GM19099 (cell line): ENCODE data around the gene TRIM6.
A peak's percentile ranks its signal among the peaks of the same experiment; 100 is the strongest.

Experiments
- POLR2A ChIP-seq: IDR thresholded peaks from 3 replicates; pipeline ENCODE4 v1.6.1; 2011; ENCODE audit warnings: low read depth; ENCODE audit not compliant: insufficient read length; ENCODE audit errors: extremely low read depth

The TRIM6 gene, protein sequence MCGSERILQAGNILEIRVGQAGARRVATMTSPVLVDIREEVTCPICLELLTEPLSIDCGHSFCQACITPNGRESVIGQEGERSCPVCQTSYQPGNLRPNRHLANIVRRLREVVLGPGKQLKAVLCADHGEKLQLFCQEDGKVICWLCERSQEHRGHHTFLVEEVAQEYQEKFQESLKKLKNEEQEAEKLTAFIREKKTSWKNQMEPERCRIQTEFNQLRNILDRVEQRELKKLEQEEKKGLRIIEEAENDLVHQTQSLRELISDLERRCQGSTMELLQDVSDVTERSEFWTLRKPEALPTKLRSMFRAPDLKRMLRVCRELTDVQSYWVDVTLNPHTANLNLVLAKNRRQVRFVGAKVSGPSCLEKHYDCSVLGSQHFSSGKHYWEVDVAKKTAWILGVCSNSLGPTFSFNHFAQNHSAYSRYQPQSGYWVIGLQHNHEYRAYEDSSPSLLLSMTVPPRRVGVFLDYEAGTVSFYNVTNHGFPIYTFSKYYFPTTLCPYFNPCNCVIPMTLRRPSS

DNA sequence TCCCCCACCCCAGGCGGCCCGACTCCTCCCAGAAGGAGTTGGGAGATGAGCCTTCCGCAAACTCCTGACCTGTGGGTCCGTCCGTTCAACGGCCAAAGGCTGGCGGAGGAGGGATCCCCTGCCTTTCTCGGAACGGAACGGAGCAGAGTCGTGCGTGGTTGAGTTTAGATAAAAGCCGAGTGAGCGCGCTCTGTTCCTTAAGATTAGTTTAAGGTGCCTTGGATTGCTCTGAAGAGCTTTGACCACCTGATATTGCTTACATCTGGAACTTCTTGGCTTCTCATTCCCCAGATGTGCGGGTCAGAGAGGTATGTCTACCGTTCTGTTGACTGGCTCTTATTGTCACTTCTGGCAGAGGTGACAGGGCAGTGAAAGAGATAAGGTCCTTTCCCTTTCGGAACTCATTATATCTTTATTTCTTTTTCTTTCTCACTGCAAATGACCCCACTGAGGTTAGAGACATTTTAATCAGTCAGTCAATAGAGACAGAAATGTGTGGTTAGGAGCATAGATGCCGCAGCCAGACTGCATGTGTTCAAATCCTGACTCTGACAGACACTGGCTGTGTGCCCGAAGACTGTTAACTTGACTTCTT is at the start of gene TRIM6:
TRIM6 (plus strand) TSS at position 31 of the 595 bp plus-strand sequence; CDS start at position 292, 261 bp downstream.
- TF ChIP-seq POLR2A = peak; percentile 32

DNA sequence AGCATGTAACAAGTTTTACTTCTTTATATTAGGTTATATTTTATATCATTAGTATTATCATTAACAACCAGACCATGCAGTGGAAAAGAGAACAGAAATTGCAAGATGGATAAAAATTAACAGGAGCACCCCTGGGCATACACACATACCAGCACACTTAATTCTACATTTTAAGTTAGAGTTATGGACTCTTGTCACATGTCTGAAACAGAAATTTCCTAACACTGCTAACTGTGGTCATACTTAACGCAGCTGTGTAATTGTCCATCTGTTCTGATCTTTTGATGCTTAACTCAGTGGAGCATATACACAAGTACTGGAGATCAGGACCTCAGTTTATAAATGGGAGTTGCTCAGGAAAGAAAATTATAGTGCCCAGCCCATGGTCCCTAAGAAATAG is 48.5 kb upstream of the TRIM6 start:
- no peak for TF ChIP-seq POLR2A

DNA sequence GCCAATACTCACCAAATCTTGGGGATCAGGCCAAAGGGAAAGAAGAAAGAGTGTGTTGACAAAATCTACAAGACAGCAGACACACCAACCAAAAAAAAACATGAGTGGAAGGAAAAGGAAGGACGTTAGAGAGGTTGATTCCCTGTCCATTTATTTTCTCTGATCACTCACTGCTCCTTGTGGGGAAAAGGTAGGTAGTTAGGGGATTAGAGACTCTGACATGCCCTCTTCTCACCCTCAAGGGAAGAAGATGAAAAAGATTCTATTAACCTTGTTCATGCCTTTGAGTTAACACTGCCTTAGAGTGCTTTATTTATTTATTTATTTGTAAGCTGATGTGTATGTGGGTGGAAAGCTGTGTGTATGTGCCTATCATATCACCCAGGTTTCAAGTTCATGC is 48.0 kb upstream of the TRIM6 start, which contains the start of gene OR52H1:
OR52H1 (minus strand) TSS at position 101 of the 400 bp plus-strand sequence. CDS start 3,035 bp downstream, outside the sequence.
- TF ChIP-seq POLR2A = no peak

DNA sequence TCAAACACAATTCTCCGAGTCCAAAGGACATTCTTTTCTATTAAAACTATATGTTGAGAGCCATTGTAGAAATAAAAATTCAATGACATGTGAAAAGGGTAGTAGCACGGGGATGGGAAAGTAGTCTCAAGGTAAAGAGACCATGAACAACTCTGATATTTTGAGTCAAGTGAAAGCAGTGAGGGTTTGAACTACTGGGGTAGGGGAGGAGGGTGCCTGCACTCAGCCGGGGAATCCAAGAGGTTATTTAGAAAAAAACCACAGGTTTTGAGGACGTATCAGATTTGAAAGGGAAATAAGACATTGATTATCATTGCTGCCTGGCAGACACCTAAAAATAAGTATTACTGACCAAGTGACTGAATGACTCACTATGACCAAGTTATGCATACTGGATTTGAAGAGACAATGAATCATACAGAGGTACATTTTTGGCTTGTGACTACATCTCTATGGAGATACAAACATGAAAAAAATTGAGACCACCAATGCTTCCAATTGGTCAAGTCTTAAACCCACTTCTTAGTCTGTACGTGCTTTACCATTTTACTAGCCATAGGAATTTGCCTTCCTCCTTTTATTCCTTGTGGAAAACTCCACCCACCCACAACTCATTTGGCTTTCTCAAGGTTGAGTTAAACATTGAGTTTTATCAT is 45.9 kb upstream of the TRIM6 start:
- no peak for TF ChIP-seq POLR2A

DNA sequence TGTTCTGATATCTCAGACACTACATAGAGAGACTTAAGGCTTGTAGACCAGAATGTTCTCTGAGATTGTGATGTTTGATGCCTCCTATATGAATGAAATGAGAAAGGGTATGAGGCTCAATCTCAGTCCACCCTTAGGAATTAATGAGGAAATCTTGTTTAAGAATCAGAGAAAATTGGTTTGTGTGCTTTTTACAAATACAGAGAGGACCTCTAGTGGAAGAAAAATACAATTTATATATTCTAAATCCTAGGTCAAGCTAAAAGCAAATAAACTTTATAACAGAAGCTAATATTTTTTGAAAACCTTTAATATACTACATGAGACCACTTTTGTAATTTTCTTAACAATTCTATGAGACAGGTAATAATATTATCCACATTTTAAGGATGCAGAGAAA is 43.1 kb upstream of the TRIM6 start:
- no peak for TF ChIP-seq POLR2A

DNA sequence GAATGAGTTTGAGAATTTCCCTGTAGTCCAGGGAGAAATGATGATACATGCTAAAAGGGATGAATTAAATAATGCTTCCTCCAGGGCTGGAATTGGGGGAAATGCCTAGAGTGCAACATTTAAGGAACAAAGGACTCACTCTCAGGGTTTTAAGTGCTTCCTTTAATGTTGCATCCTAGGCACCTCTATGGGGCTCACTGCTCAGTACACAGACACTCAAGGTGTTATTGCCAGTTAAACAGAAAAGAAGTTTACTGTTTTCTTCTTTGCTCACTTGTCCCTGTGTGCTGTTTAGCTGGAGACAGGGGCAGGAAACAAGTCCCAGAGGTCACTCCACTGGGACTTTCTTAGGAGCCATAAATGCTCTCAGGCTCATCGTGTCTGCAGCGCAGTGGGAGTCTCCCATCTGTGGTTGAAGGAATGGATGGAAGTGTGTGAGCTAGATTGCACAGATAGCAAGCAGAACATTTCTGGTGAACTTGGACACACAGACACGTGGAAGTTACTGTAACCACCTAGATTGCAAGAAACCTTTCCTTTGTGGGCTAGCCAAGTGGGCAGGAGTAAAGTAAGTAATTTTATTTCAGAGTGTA is 39.7 kb upstream of the TRIM6 start:
- TF ChIP-seq POLR2A = no peak

DNA sequence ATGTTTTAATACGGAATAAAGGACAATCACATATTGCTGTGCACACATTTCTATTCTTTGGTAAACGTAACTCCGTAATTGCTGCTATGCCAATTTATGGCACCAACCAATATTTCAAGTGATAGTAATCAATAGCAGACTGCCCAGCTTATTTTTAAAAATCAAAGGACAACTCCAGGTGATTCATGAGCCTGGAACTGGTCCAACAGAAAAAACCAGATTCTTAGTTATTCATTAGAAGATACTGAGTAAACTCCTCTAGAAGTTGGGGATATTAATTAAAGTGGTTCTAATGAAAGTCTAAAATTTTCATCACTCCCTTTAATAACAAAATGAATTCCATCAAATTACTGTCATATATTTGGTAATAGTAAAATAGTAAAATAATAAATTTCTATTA is 38.7 kb upstream of the TRIM6 start:
- no peak for TF ChIP-seq POLR2A

DNA sequence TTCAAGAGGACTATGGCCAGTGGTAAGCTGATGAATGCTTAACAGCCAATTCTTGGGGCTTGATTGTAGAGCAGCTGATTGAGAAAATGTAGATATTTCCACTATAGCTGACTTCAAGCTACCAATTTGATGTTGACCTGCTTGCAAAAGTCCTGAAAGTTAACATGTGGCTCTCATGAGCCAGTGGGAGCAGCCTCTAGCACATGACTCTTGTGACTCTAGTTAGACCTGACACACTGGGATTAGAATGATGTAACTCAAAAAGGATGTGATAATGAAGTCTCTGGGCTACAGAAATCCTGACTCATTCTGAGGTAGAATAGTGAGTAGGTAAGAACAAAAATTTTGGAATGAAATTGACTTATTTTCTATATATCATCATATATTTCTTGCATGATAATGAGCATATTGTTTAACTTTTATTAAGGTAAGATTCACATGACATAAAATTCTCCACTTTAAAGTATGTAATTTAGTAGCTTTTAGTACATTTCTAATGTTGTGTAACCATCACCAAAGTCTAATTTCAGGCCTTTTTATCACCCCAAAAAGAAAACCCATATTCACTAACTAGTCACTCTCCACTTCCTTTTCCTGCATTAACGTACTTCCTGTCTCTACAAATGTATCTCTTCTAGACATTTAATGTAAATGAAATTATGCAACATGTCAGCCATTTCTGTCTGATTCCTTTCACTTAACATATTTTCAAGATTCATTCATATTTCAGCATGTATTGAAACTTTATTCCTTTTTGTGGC is 32.0 kb upstream of the TRIM6 start:
- TF ChIP-seq POLR2A = no peak

DNA sequence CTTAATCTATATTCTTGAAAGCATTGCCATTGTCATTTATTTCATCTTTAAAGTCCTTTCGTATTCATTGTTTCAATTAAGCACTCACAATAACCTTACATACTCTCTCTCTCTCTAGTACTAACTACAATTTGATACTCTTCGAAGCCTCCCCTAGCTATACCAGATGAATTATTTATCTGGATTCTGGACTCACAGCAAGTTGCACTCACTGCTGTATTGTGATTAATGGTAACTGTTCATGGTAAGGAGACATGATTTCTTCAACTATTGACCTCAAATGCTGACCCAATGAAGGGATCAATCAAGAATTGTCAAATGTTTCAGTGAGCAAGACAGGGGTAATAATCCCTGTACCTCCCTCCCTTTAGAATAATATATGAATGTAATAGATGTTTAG is 21.8 kb upstream of the TRIM6 start:
- no peak for TF ChIP-seq POLR2A

DNA sequence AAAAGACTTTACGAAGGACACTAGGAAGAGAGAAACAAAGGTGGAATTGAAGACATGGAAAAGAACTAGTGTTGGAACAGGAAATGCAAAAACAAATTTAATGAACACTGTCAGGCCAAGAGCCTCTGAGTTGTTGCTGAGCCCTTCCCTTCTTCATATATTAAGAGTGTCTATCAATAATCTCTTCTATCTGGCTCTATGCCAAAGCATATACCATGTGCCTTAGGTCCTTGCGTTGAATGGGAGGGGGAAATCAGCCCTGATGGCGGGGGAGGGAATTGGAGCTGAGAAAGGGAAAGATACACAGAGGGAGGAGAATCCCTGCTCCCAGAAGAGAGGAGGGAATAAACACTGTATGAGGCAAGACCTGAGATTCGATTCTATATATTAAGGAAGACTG is 21.3 kb upstream of the TRIM6 start:
- TF ChIP-seq POLR2A = no peak

DNA sequence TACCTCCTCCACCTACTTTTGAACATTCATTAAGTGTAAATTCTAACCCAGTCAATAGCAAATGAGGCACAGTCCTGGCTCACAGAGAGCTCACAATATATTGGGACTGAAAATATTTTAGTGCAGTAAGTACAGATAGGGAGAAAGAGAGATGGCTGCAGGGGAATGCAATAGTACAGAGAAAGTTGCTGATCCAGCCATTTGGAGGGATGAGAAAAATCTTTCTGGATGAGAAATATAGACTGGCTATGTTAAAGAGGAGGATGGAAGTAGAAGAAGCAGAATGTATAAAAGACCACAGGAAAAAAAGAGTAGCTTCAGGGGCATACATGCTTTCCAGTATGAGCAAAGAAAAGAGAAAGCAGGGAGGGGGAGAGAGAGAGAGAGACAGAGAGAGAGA is 19.3 kb upstream of the TRIM6 start:
- no peak for TF ChIP-seq POLR2A

DNA sequence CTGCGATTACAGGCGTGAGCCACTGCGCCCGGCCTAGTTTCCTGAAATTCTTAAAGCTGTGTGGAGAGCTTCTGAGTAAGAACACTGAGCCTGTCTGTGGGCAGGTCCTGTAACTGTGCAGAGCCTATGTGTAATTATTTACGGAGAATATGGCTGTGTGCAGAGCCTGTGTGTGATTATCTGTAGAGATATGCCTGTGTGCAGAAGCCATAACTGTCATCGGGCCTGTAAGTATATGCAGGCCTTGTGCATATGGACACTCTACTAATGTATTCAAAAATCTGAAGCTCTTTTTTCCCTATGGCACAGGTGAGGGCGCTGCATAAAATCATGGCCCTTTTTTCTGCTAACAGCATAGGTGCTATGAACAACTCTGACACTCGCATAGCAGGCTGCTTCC is 15.9 kb upstream of the TRIM6 start, which contains the start of gene OR52B6:
OR52B6 (plus strand) TSS at position 301 of the 400 bp plus-strand sequence; CDS start at position 301, 0 bp downstream.
- no peak for TF ChIP-seq POLR2A

DNA sequence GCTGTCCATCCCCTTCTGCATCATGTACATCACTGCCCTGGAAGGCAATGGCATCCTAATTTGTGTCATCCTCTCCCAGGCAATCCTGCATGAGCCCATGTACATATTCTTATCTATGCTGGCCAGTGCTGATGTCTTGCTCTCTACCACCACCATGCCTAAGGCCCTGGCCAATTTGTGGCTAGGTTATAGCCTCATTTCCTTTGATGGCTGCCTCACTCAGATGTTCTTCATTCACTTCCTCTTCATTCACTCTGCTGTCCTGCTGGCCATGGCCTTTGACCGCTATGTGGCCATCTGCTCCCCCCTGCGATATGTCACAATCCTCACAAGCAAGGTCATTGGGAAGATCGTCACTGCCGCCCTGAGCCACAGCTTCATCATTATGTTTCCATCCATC is 15.4 kb upstream of the TRIM6 start:
- TF ChIP-seq POLR2A = no peak

DNA sequence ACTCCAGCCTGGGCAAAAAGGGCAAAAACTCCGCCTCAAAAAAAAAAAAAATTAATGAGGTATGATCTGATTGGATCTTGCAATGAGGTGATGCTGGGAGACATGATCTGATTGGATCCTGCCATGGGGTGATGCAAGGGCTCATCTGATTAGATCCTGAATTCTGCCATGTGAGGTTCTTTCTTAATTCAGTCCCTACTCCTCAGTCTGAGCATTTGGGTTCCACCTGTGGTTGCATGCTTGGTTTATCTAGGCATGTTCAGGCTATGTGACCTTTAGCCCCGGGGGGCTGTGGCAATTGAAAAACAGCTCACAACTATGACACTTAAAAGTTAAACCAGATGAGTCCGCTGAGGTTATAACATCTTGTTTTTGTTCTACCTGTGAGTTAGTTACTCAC is 4.8 kb upstream of the TRIM6 start:
- TF ChIP-seq POLR2A = no peak
